ENCODE results near the gene UXS1.

Gene UXS1

DNA sequence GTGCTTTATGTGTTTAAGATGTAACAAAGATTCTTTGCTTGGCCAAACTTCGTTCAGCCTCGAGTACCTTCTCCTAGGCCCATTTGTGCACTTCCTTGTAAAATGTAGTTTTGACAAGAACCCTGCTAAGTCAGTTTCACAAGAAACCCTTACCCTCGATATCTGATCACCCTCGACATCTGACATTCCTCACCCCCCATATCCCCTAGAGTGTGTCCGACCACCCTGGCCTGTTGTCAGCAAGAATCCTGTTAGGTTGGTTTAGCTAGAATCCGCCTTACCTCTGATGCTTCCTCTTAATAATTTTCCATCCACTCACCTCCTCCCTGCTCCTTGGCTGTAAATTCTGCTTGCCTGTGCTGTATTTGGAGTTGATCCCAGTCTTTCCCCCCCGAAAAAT lies 85.3 kb downstream of the UXS1 start:
- no peak overlapping the region for H3K4me3 ChIP-seq (ENCODE audit: low read depth, low read length)
- TF ChIP-seq, protein P1, sequence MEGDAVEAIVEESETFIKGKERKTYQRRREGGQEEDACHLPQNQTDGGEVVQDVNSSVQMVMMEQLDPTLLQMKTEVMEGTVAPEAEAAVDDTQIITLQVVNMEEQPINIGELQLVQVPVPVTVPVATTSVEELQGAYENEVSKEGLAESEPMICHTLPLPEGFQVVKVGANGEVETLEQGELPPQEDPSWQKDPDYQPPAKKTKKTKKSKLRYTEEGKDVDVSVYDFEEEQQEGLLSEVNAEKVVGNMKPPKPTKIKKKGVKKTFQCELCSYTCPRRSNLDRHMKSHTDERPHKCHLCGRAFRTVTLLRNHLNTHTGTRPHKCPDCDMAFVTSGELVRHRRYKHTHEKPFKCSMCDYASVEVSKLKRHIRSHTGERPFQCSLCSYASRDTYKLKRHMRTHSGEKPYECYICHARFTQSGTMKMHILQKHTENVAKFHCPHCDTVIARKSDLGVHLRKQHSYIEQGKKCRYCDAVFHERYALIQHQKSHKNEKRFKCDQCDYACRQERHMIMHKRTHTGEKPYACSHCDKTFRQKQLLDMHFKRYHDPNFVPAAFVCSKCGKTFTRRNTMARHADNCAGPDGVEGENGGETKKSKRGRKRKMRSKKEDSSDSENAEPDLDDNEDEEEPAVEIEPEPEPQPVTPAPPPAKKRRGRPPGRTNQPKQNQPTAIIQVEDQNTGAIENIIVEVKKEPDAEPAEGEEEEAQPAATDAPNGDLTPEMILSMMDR (IDR thresholded peaks at IDR 0.05; ENCODE audit: borderline replicate concordance, insufficient read depth, low read depth, low read length), result no peak

DNA sequence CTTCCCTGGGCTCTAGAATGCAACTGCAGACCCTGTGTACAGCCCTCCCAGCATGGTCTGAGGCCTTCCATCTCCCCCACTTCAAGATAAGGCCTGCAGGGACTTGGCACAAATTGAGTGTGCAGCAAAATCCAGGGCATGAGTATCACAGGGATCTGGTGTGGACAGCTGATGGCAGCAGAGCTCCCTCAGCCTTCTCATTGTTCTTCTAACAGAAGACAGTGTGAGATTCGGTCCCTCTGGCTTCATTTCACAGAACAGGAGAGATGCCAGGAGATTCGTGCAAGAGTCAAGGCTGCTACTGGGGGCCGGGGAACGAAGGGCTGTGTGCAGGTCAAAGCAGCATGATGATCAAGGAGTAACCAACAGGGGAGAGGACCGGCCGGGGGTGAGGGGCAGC lies 85.8 kb downstream of the UXS1 start:
- TF ChIP-seq, protein P1 (IDR thresholded peaks at IDR 0.05; ENCODE audit: borderline replicate concordance, insufficient read depth, low read depth, low read length), result peak; percentile 18; the same call in 1 of the 2 replicates
- H3K4me3 ChIP-seq (ENCODE audit: low read depth, low read length), result no peak overlapping the region

DNA sequence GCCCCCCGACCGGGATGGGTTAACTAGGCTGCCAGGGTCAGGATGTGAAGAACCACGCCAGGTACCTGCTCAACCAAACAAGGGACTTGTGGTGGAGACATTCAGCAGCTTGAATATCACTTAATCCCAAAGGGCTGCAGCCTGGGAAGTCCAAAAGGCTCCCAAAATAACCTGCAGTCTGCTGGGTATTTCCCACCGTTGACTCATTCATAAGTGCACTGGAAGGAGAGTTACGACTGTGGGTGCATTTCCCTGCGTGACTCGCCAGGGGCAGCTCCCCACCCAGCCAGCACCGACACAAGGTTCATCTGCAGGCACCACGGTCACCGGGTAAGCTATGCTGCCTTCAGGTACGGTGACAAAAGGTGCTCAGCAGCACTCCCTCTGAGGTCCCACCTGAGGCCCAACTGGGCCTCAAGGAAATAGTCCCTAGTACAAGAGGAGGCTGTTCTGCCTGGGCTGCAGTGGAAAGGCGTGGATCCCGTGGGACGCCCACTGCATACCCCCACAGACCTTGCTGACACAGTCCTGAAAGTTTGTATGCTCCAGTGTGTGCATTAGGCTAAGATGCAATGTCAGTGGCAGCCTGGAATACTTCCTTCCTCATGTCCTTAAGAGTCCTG lies 86.5 kb downstream of the UXS1 start:
- no peak overlapping the region for H3K4me3 ChIP-seq (ENCODE audit: low read depth, low read length)
- TF ChIP-seq, protein P1 (IDR thresholded peaks at IDR 0.05; ENCODE audit: borderline replicate concordance, insufficient read depth, low read depth, low read length), result peak; percentile 54; the same call in 1 of the 2 replicates

DNA sequence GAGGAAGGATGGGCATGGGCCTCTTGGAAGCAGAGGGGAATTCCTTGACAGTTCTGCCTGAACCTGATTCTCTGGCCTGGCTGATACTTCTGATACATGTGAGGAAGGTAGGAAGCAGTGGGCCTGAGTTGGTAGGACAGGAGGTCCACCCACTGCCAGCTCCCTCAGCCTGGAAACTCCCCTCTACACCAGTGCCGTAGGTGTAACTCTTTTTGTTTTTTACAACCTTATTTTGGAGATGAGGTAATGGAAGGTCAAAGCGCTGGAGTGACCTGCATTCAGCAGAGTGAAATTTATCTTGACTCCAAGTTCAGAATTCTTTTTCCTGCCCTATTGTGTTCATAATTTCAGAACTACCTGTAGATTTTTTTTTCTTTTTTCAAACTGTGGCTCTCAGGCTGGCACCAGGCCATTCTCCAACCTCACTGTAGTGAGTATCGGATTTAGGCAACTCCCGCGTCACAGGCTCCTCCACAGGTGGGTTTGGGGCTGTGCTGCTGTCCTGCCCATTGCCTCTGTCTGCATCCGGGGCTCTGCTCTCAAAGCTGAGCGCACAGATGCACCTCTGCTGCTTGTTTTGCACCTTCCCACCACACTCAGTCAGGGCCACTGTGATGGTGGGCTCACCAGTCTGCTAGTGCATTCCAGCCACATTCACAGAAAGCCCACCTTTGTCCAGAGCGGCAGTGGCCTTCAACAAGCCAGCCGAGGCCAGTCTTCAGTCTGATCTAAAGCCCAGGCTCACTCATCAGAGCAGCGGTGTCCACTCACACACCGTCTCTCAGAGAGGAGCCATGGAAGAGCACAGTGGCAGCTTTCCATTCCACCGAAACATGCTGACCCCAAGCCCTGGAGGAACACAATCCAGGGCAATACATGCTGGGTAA lies 87.2 kb downstream of the UXS1 start:
- TF ChIP-seq, protein P1 (IDR thresholded peaks at IDR 0.05; ENCODE audit: borderline replicate concordance, insufficient read depth, low read depth, low read length), result no peak

DNA sequence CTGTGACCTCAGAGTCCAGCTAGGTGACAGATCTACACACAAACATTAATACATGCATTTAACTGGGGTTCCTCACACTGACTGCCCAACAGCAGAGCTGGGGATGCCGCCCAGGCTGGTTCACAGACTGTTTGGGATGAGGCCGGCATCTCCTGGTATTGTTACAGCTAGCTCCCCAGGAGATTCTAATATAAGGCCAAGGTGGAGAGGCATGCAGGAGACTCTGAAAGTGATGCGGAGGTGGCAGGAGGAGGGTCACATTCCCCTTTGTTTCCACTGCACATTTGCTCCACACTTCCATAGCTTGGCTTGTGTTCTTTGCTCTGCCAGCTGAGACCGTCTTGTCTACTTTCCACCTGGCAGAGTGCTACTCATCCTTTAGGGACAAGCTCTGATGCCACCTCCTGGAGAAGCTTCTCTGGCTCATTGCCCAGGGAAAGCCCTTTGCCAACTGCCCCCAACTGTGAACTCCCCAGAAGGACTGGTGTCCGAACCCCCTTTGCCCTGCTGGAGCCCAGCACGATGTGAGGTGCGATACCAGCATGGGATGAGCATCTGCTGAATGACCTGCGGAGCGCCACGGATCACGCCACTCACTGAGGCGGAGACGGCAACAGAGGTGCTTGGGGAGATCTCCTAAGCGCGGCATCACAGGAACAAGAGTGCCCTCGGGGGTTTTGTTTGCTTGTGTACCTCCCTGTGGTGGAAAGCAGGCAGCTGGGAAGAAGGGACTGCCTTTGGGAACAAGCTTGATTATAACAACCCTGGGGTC lies 88.8 kb downstream of the UXS1 start:
- TF ChIP-seq, protein P1 (IDR thresholded peaks at IDR 0.05; ENCODE audit: borderline replicate concordance, insufficient read depth, low read depth, low read length), result no peak
- no peak overlapping the region for H3K4me3 ChIP-seq (ENCODE audit: low read depth, low read length)

More for the DNA sequence above, 87.2 kb downstream of the UXS1 start:
- H3K4me3 ChIP-seq (ENCODE audit: low read depth, low read length), result no peak overlapping the region

DNA sequence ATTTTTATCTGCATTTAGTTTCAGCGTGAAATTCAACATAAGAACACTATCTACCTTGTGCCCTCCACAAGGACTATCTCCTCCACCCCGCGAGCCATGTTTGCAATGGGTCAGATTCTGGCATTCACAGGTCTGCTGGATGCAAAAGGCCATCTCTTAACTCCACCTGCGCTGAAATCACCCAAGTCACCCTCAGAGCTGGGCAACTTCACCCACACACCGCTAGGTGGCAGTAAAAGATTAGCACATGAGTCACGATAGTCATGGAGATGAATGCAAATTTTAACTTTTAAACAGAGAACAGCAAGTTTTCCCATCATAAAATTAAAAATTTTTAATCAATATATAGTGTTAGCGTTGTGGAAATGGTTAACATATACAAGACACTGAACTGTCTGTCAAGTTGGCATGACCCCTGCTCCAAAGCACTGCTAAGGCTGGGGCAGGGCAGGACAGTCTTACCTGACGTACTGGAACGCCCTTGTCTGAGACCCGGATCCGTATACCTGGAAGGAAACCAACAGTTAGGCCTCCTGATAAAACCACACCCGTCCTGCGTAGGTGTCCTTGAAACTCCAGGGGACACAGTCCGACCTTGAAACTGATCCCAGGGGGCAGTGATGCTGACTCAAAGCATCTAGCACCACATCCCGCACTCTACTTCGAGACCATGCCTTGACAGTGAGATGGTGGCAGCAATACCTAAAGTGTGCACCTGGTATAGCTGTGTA lies 89.6 kb downstream of the UXS1 start:
- TF ChIP-seq, protein P1 (IDR thresholded peaks at IDR 0.05; ENCODE audit: borderline replicate concordance, insufficient read depth, low read depth, low read length), result peak; percentile 85
- no peak overlapping the region for H3K4me3 ChIP-seq (ENCODE audit: low read depth, low read length)

Data from GM12875 (cell line).